Vagina (tissue), 2 donors: Measurements from ENCODE around the gene RPS25.

Experiments used
- CTCF ChIP-seq, 3 experiments: fragments of 450-650 bp in 2 of 3; fragments of 200-600 bp in 1 of 3; sonication (generic) in 1 of 3; IDR thresholded peaks; one replicate each; pipeline ENCODE4 v1.5.1; 2017 to 2019; ENCODE audit warnings: antibody characterized with exemption in 3 of 3, mild to moderate bottlenecking in 2 of 3, moderate library complexity in 2 of 3
- POLR2A ChIP-seq, 2 donors: fragments of 450-650 bp; IDR thresholded peaks; one replicate each; pipeline ENCODE4 v1.6.1; 2017; ENCODE audit warnings: antibody characterized with exemption in 2 of 2, mild to moderate bottlenecking in 2 of 2, moderate library complexity in 2 of 2

- TF ChIP-seq POLR2A (IDR thresholded peaks at IDR 0.05): no peak
- no peak for TF ChIP-seq CTCF (IDR thresholded peaks at IDR 0.05)
These were observed 43.1 kb upstream of the RPS25 start for GRCh38 chr11:119061256-119061655.
